HUES48 (cell line): ENCODE data around the gene ARSJ.

Experiments used
- H3K27ac ChIP-seq: one replicate; pipeline ENCODE4 v1.7.0; 2013; ENCODE audit warnings: low read depth, low read length, inconsistent platforms
- H3K27me3 ChIP-seq: 2 replicates; pipeline ENCODE4 v1.6.1; 2013; ENCODE audit warnings: mild to moderate bottlenecking, low read length; ENCODE audit not compliant: control insufficient read depth, insufficient read depth
- H3K36me3 ChIP-seq: 2 replicates; pipeline ENCODE4 v1.6.1; 2013; ENCODE audit warnings: low read length; ENCODE audit not compliant: control insufficient read depth, insufficient read depth
- H3K4me1 ChIP-seq: 2 replicates; pipeline ENCODE4 v1.6.1; 2013; ENCODE audit warnings: mild to moderate bottlenecking, low read length; ENCODE audit not compliant: control insufficient read depth, insufficient read depth
- H3K4me3 ChIP-seq: 2 replicates; pipeline ENCODE4 v1.5.1; 2013; ENCODE audit warnings: mild to moderate bottlenecking, low read depth, low read length
- H3K9ac ChIP-seq: 2 replicates; pipeline ENCODE4 v1.6.1; 2013; ENCODE audit warnings: mild to moderate bottlenecking, low read depth, low read length, moderate library complexity
- H3K9me3 ChIP-seq: 2 replicates; pipeline ENCODE4 v1.6.1; 2013; ENCODE audit warnings: low read length; ENCODE audit not compliant: control insufficient read depth, insufficient read depth

The ARSJ gene

GRCh38 chr4:113874480-113874879, 105.0 kb downstream of the ARSJ start:
- Histone ChIP-seq H3K9ac (no peak overlapping the region), H3K9me3 (no peaks in the 10 kb centered on the region), H3K27me3 (no peaks in the 10 kb centered on the region), H3K36me3 (no peaks in the 10 kb centered on the region), H3K4me3 (no peak overlapping the region), H3K27ac (no peak overlapping the region), H3K4me1 (peaks cover 46% of the 10 kb centered on the region)

GRCh38 chr4:113873508-113873907, 105.9 kb downstream of the ARSJ start:
- Histone ChIP-seq H3K36me3 (no peaks in the 10 kb centered on the region), H3K9me3 (no peaks in the 10 kb centered on the region), H3K9ac (no peak overlapping the region), H3K4me3 (no peak overlapping the region), H3K27me3 (no peaks in the 10 kb centered on the region), H3K4me1 (peaks cover 44% of the 10 kb centered on the region), H3K27ac (no peak overlapping the region)

GRCh38 chr4:113872426-113873260, 106.8 kb downstream of the ARSJ start:
- H3K27me3 ChIP-seq = no peaks in the 10 kb centered on the region
- H3K4me1 ChIP-seq = peaks cover 41% of the 10 kb centered on the region
- H3K36me3 ChIP-seq = no peaks in the 10 kb centered on the region
- H3K4me3 ChIP-seq = no peak overlapping the region
- no peak overlapping the region for H3K9ac ChIP-seq
- H3K27ac ChIP-seq = no peak overlapping the region
- H3K9me3 ChIP-seq = no peaks in the 10 kb centered on the region

GRCh38 chr4:113871080-113871479, 108.4 kb downstream of the ARSJ start:
- Histone ChIP-seq H3K27me3 (no peaks in the 10 kb centered on the region), H3K36me3 (no peaks in the 10 kb centered on the region), H3K9ac (no peak overlapping the region), H3K4me3 (no peak overlapping the region), H3K9me3 (no peaks in the 10 kb centered on the region), H3K4me1 (peaks cover 40% of the 10 kb centered on the region), H3K27ac (peak overlapping the region; percentile 29)

GRCh38 chr4:113869743-113870375, 109.6 kb downstream of the ARSJ start:
- no peaks in the 10 kb centered on the region for H3K9me3 ChIP-seq
- H3K9ac ChIP-seq = no peak overlapping the region
- no peak overlapping the region for H3K4me3 ChIP-seq
- no peaks in the 10 kb centered on the region for H3K36me3 ChIP-seq
- no peak overlapping the region for H3K27ac ChIP-seq
- peaks cover 29% of the 10 kb centered on the region for H3K4me1 ChIP-seq
- no peaks in the 10 kb centered on the region for H3K27me3 ChIP-seq

- Histone ChIP-seq H3K9me3 (no peaks in the 10 kb centered on the region), H3K36me3 (no peaks in the 10 kb centered on the region), H3K9ac (no peak overlapping the region), H3K4me3 (no peak overlapping the region), H3K4me1 (peaks cover 11% of the 10 kb centered on the region), H3K27me3 (no peaks in the 10 kb centered on the region), H3K27ac (no peak overlapping the region)
Observed at GRCh38 chr4:113866611-113867010, 112.8 kb downstream of the ARSJ start.

GRCh38 chr4:113858924-113859323, 120.5 kb downstream of the ARSJ start:
- Histone ChIP-seq H3K9me3 (no peaks in the 10 kb centered on the region), H3K4me1 (no peaks in the 10 kb centered on the region), H3K9ac (no peak overlapping the region), H3K27ac (no peak overlapping the region), H3K36me3 (no peaks in the 10 kb centered on the region), H3K4me3 (no peak overlapping the region), H3K27me3 (no peaks in the 10 kb centered on the region)

GRCh38 chr4:113851816-113852215, 127.6 kb downstream of the ARSJ start:
- H3K4me1 ChIP-seq = no peaks in the 10 kb centered on the region
- no peaks in the 10 kb centered on the region for H3K27me3 ChIP-seq
- no peak overlapping the region for H3K27ac ChIP-seq
- no peaks in the 10 kb centered on the region for H3K36me3 ChIP-seq
- H3K9ac ChIP-seq = no peak overlapping the region
- peaks cover 6% of the 10 kb centered on the region for H3K9me3 ChIP-seq
- H3K4me3 ChIP-seq = no peak overlapping the region
